Activated CD8-positive, alpha-beta T cell treated with anti-CD3 and anti-CD28 coated beads for 36 hours (primary cell): ENCODE measurements around the gene KLF15. TPM values are rescaled to one million over a fixed set of nuclear protein-coding genes. Genes with fewer than 3 reads are reported as not detected.
A peak's percentile ranks its signal among the peaks of the same experiment; 100 is the strongest.

ENCODE experiments used
- ATAC-seq: fragments of 200-7000 bp; cut with Tn5 transposase; one replicate; pipeline ENCODE4 v1.10.0; 2021; ENCODE audit warnings: mild to moderate bottlenecking, moderate library complexity
- CTCF ChIA-PET: fragments of 350-600 bp; sonication (Branson Sonifier 250); formaldehyde crosslinking; loops from one replicate; lab custom pipeline; 2021; ENCODE audit warnings: antibody characterized with exemption; lab: Charles Lee
- POLR2A ChIA-PET: fragments of 350-600 bp; sonication (Branson Sonifier 250); formaldehyde crosslinking; loops from one replicate; lab custom pipeline; 2021; ENCODE audit warnings: antibody characterized with exemption; lab: Charles Lee
- DNase-seq: peaks from one replicate; pipeline ENCODE4 v3.0.0-alpha.2; 2020
- H3K27ac Mint-ChIP-seq: one replicate; pipeline ENCODE4 v1.8.0; 2021; ENCODE audit warnings: mild to moderate bottlenecking, mixed read lengths
- H3K27me3 Mint-ChIP-seq: one replicate; pipeline ENCODE4 v1.8.0; 2021; ENCODE audit warnings: mixed read lengths
- H3K36me3 Mint-ChIP-seq: one replicate; pipeline ENCODE4 v1.8.0; 2021; ENCODE audit warnings: low read depth, mixed read lengths
- H3K4me1 Mint-ChIP-seq: one replicate; pipeline ENCODE4 v1.8.0; 2021; ENCODE audit warnings: low read depth, mixed read lengths
- H3K4me3 Mint-ChIP-seq: one replicate; pipeline ENCODE4 v1.8.0; 2021; ENCODE audit warnings: mild to moderate bottlenecking, moderate library complexity, mixed read lengths
- H3K9me3 Mint-ChIP-seq: one replicate; pipeline ENCODE4 v1.8.0; 2021; ENCODE audit warnings: mixed read lengths
- intact Hi-C: fragments of 100-400 bp; cut with micrococcal nuclease; formaldehyde crosslinking; loops from one replicate; pipeline ENCODE4 v1.10.0; 2022
- total RNA-seq, 2 experiments: library from RNA; stranded (reverse); gene quantifications; one replicate each; pipeline ENCODE4 v1.2.3, GENCODE V29; 2021
- TF ChIP-seq, protein P1 (sequence below): fragments of 200-600 bp; IDR thresholded peaks from one replicate; pipeline ENCODE4 v1.8.0; 2022; ENCODE audit warnings: antibody characterized with exemption, mild to moderate bottlenecking

The KLF15 gene
- total RNA-seq, 2 experiments from 2014 or later, result 0.11 TPM; not detected in 1

DNA sequence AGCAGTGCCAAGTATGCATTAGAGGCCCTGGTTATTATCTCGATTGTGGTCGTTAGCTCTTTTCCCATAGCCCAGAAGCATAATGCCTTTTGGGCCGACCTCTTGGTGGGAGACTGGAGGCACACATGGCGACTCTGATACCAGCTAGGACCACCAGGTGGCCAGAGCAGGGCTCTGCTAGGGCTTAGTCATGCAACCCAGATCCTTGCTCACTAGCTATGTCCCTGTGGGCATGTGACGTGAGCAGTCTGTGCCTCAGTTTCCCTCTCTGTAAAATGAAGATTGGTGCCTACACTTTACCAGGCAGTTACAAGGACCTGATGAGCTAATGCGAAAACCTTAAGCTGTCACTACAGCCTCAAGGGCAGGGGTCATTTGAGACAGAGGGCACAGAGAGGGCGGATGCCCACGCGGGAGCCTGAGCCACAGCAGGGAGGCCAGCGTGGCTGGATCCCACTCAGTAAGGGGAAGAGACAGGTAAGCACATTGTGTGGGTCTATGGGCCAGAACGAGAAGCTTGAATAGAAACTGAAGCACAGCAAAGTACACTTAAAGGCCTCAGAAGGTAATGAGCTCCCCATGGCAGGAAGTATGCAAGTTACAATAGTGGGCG, 8.8 kb downstream of the KLF15 start:
- ATAC-seq, result no peak
- no peaks in the 10 kb centered on the region for H3K36me3 Mint-ChIP-seq
- ChIA-PET POLR2A (no interaction called here), CTCF (no interaction called here)
- no peak overlapping the region for H3K27ac Mint-ChIP-seq
- no peaks in the 10 kb centered on the region for H3K4me1 Mint-ChIP-seq
- TF ChIP-seq, protein P1, sequence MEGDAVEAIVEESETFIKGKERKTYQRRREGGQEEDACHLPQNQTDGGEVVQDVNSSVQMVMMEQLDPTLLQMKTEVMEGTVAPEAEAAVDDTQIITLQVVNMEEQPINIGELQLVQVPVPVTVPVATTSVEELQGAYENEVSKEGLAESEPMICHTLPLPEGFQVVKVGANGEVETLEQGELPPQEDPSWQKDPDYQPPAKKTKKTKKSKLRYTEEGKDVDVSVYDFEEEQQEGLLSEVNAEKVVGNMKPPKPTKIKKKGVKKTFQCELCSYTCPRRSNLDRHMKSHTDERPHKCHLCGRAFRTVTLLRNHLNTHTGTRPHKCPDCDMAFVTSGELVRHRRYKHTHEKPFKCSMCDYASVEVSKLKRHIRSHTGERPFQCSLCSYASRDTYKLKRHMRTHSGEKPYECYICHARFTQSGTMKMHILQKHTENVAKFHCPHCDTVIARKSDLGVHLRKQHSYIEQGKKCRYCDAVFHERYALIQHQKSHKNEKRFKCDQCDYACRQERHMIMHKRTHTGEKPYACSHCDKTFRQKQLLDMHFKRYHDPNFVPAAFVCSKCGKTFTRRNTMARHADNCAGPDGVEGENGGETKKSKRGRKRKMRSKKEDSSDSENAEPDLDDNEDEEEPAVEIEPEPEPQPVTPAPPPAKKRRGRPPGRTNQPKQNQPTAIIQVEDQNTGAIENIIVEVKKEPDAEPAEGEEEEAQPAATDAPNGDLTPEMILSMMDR, result peak; percentile 12
- H3K9me3 Mint-ChIP-seq, result no peaks in the 10 kb centered on the region
- H3K4me3 Mint-ChIP-seq, result no peak overlapping the region
- no peaks in the 10 kb centered on the region for H3K27me3 Mint-ChIP-seq
- no peak for DNase-seq
- intact Hi-C loops, result no loop called here

DNA sequence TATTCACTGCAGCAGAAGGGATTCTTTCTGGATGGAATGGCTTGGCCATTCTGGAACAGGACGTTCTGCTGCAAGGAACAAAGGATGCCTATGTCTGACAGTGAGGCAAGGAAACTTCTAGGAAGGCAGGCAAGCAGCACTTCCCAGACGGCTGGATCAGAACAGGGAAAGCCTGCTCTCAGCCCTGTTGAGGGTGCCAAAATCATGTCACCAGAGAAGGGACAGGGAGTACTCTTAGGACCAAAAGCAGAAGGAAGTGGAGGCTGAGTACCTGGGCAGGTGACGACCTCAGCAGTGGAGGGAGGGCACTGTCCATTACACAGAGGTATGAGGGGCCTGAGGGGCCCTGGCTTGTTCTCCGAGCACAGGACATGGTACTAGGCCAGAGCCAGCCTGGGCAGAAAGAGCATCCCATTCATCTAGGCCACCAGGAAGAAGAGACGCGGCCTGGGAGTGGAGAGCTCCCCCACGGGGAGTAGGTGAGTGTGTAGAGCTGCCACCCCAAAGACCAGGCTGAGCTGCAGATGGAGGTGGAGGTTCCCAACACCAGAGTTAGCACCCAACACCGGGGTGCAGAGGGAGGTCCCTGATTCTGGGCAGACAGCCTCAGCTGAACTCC, 9.6 kb downstream of the KLF15 start:
- Mint-ChIP-seq H3K4me1 (no peaks in the 10 kb centered on the region), H3K27me3 (no peaks in the 10 kb centered on the region), H3K27ac (no peak overlapping the region), H3K9me3 (no peaks in the 10 kb centered on the region), H3K36me3 (no peaks in the 10 kb centered on the region), H3K4me3 (no peak overlapping the region)
- CTCF ChIA-PET, result no interaction called here
- ATAC-seq, result no peak
- no peak for DNase-seq
- intact Hi-C loops, result no loop called here
- POLR2A ChIA-PET, result no interaction called here
- TF ChIP-seq, protein P1, result no peak

DNA sequence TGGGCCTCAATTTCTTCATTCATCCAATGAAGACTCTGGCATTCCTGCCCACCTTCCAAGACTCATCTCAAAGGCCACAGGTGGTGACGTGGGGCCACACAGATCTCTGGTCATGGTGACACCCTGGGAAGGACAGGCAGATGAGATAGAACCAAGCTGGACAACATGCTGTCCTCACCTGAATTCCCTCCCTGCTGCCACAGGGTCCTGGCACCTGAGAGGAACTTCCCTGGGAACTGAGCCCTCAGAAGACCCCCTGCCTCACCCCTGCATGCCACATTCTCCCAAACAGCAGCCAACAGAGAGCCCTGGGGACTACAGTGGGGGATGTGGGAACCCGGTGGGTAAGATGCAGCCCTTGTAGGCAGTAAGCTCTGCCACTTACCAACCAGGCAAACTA, 10.7 kb downstream of the KLF15 start:
- TF ChIP-seq, protein P1, result no peak
- Mint-ChIP-seq H3K27ac (no peak overlapping the region), H3K36me3 (no peaks in the 10 kb centered on the region), H3K4me3 (no peak overlapping the region), H3K27me3 (no peaks in the 10 kb centered on the region), H3K4me1 (no peaks in the 10 kb centered on the region), H3K9me3 (no peaks in the 10 kb centered on the region)
- CTCF ChIA-PET, result interaction anchor here (1.0 kb wide), 1 partner anchor 42 kb away, joined by 3 read pairs; no protein-coding TSS in a partner anchor
- intact Hi-C loops, result no loop called here
- ATAC-seq, result no peak
- no peak for DNase-seq
- POLR2A ChIA-PET, result interaction anchor here (1.0 kb wide), 1 partner anchor 109 kb away, joined by 3 read pairs; no protein-coding TSS in a partner anchor

DNA sequence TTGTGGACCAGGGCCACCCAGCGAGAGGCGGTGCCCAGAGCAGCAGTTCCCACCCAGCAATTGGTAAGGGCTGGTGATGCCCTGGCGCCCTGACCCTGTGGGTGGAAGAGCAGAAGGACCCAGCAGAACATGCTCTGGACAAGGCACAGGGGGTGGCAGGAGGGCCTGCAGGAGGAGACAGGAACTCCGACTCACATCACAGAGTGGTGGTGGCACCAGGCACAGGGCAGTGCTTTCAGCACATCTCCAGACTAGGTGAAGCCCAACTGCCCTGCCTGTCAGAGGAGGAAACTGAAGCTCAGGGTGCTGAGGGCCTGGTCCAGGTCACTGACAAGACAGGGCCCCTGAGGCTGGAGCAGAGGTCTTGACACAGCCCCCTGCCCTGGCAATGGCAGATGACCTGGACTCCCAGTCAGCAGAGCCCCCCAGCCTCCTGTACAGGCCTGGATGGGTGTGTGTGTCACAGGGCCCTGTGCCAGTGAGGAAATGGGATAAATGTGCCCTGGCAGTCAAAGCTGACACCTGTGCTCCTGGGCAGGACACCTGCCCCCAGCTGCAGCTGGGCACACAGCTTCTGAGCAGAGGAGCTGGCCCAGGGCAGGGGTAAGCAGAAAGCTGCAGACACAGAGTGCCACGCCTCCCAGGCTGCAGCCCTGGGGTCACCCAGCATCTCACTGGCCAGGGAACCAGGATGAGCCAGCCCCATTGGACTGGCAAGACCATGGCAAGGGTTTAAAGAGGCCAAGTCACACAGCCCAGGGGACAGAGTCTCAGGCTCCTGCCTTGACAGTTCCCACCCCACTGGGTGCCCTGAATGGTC, 11.4 kb downstream of the KLF15 start:
- POLR2A ChIA-PET, result no interaction called here

More for the DNA sequence above, 11.4 kb downstream of the KLF15 start:
- Mint-ChIP-seq H3K27ac (no peak overlapping the region), H3K27me3 (no peaks in the 10 kb centered on the region), H3K4me3 (no peak overlapping the region), H3K36me3 (no peaks in the 10 kb centered on the region), H3K9me3 (no peaks in the 10 kb centered on the region), H3K4me1 (no peaks in the 10 kb centered on the region)
- ATAC-seq, result no peak
- CTCF ChIA-PET, result no interaction called here
- intact Hi-C loops, result no loop called here
- DNase-seq, result no peak
- TF ChIP-seq, protein P1, result no peak
